BLaER1 treated with 17β-estradiol and CSF1 and Interleukin-3, amounts not matched to agents 10 nM and 100 nM (cell line): ENCODE results near the gene CGB3.
A peak's percentile ranks its signal among the peaks of the same experiment; 100 is the strongest.
"Not testable (repeated sequence)": the region's sequence is repeated elsewhere in the genome, so short reads cannot be mapped to it uniquely, and the experiment has no call there.

ENCODE experiments used
- H3K27ac ChIP-seq, 11 experiments: shearing (Covaris generic); formaldehyde crosslinking; 2 replicates each; pipeline ENCODE4 v1.8.1; 2022
- H3K27me3 ChIP-seq, 11 experiments: shearing (Covaris generic); formaldehyde crosslinking; 2 replicates each; pipeline ENCODE4 v1.8.1; 2022
- H3K36me3 ChIP-seq, 11 experiments: shearing (Covaris generic); formaldehyde crosslinking; 2 replicates each; pipeline ENCODE4 v1.8.1; 2022
- H3K4me1 ChIP-seq, 10 experiments: shearing (Covaris generic); formaldehyde crosslinking; 2 replicates each; pipeline ENCODE4 v1.8.1; 2022
- H3K4me2 ChIP-seq, 11 experiments: shearing (Covaris generic); formaldehyde crosslinking; 2 replicates each; pipeline ENCODE4 v1.8.1; 2022
- H3K4me3 ChIP-seq, 10 experiments: shearing (Covaris generic); formaldehyde crosslinking; 2 replicates each; pipeline ENCODE4 v1.8.1; 2022
- H3K9ac ChIP-seq, 11 experiments: shearing (Covaris generic); formaldehyde crosslinking; 2 replicates each; pipeline ENCODE4 v1.8.1; 2022
- H3K9me3 ChIP-seq, 11 experiments: shearing (Covaris generic); formaldehyde crosslinking; replicated peaks in 1 of 11; 2 replicates each; pipeline ENCODE4 v1.8.1; 2022
- H4K20me1 ChIP-seq, 11 experiments: shearing (Covaris generic); formaldehyde crosslinking; 2 replicates each; pipeline ENCODE4 v1.8.1; 2022
- Cebpa-rat ChIP-seq, 11 experiments: shearing (Covaris generic); IDR thresholded peaks; 2 replicates each; pipeline ENCODE4 v1.8.1; 2022

CGB3 gene

DNA sequence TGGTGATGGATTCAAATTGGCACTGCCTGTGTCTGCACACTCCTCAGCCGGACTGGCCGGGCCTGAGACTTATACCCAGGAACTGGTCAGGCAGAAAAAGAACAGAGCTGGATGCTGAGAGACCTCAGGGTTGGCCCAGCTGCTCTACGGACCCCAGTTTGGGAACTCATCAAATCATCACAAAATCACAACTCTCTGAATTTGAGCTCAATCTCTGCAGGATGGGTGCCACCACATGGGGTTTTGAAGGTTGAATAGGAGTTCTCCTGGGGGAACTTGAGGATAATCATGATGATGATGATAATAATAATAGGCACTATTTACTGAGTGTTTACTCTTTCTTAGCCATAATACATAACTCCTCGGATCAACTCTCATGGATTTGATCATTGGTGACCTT is 18.5 kb upstream of the CGB3 start:
- H3K4me3 ChIP-seq, H3K27me3 ChIP-seq, H3K9ac ChIP-seq, H3K9me3 ChIP-seq, H3K27ac ChIP-seq, H3K36me3 ChIP-seq, H4K20me1 ChIP-seq, H3K4me2 ChIP-seq: not testable (repeated sequence)
- peaks cover 0 to 13% (median 0%) of the 10 kb centered on the region in 10 experiments; a peak in 7 of 20 replicates for H3K4me1 ChIP-seq

DNA sequence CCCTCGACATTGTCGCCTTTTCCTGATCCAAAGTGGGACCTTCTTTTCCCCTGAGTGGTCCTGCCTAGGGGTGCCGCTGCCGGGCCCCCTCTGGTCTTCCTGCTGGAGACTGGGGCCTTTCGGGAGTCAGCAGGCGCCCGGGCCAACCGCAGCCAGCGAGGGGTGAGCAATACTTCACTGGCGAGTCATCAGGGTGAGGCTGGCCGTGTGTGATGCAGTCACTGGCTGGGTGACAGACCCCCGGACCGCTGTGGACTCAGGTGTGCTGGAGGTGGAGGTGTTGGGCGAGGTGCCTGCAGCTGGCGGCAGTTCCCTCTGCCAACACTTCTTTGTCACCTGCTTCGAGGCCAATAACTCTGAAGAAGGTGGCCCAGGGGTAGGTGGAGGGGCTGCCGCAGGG is 18.0 kb upstream of the CGB3 start:
- no peak overlapping the region for H3K4me3 ChIP-seq
- H3K4me1 ChIP-seq = peaks cover 0 to 13% (median 0%) of the 10 kb centered on the region in 10 experiments; a peak in 7 of 20 replicates
- TF ChIP-seq Cebpa-rat (IDR thresholded peaks at IDR 0.05) = no peak
- no peak overlapping the region for H3K9ac ChIP-seq
- no peak overlapping the region for H3K27ac ChIP-seq
- no peak overlapping the region for H3K4me2 ChIP-seq
- H3K36me3 ChIP-seq = no peaks in the 10 kb centered on the region
- no peaks in the 10 kb centered on the region for H3K27me3 ChIP-seq
- H4K20me1 ChIP-seq = no peaks in the 10 kb centered on the region
- H3K9me3 ChIP-seq = no peaks in the 10 kb centered on the region

DNA sequence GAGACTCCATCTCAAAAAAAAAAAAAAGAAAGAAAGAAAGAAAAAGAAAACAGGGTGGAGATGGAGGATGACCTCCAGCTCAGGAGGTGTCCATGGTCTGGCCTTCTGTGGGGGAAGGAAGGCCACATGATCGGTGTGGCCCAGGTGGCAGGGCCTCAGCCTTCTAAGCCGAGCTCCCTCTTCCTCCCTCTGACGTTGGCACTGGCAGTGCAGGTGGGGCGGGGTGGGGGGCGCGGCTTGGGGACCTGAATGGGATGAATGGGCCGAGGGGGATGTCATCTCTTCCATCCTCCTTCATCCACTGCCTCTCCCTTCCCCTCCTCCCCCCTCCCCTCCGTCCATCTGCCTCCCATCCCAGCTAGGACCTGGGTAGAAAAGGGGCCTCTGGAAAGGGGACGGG is 15.6 kb upstream of the CGB3 start:
- H3K9me3 ChIP-seq, H3K36me3 ChIP-seq, H4K20me1 ChIP-seq, H3K9ac ChIP-seq, H3K27me3 ChIP-seq, H3K4me3 ChIP-seq, H3K27ac ChIP-seq: not testable (repeated sequence)
- peaks cover 0 to 13% (median 0%) of the 10 kb centered on the region in 10 experiments; a peak in 7 of 20 replicates for H3K4me1 ChIP-seq
- peak overlapping the region in 5 of 11 experiments; percentile 3 to 26 (median 10); a peak in 3 of 22 replicates for H3K4me2 ChIP-seq

DNA sequence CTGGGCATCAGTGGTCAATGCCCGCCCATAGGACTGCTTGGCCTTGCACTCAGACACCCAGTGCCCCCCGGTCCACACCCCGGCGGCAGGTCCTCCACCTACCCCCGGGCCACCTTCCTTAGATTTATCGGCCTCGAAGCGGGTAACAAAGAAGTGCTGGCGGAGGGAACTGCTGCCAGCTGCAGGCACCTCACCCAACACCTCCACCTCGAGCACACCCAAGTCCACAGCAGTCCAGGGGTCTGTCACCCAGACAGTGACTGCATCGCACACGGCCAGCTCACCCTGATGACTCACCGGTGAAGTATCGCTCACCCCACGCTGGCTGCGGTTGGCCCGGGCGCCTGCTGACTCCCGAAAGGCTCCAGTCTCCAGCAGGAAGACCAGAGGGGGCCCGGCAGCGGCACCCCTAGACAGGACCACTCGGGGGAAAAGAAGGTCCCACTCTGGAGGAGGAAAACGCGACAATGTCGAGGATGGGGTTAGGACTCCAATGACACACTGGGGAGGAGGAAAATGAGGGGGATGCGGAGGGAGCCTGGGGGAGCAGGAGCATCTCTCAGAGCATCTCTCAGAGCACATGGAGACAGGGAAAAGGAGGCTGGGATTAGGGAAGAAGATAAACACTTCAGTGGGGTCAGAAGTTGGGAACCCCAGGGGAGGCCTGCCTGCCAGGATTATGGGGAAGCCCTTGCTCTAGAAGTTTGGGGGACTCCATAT is 14.6 kb upstream of the CGB3 start:
- H3K27ac ChIP-seq, H3K9ac ChIP-seq, H3K9me3 ChIP-seq, H3K36me3 ChIP-seq, H3K4me3 ChIP-seq, H4K20me1 ChIP-seq, H3K27me3 ChIP-seq: not testable (repeated sequence)
- Histone ChIP-seq H3K4me1 (peaks cover 0 to 13% (median 0%) of the 10 kb centered on the region in 10 experiments; a peak in 7 of 20 replicates), H3K4me2 (peak overlapping the region in 3 of 11 experiments; percentile 3 to 26 (median 18); a peak in 2 of 22 replicates)

DNA sequence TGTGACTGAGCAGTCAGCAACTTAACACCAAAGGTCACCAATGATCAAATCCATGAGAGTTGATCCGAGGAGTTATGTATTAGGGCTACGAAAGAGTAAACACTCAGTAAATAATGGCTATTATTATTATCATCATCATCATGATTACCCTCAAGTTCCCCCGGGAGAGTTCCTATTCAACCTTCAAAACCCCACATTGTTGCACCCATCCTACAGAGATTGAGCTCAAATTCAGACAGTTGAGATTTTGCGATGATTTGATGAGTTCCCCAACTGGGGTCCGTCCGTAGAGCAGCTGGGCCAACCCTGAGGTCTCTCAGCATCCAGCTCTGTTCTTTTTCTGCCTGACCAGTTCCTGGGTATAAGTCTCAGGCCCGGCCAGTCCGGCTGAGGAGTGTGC is 14.0 kb upstream of the CGB3 start:
- H4K20me1 ChIP-seq, H3K27ac ChIP-seq, H3K9ac ChIP-seq, H3K4me3 ChIP-seq, H3K27me3 ChIP-seq, H3K4me2 ChIP-seq, H3K9me3 ChIP-seq, H3K36me3 ChIP-seq: not testable (repeated sequence)
- peaks cover 0 to 13% (median 0%) of the 10 kb centered on the region in 10 experiments; a peak in 7 of 20 replicates for H3K4me1 ChIP-seq

DNA sequence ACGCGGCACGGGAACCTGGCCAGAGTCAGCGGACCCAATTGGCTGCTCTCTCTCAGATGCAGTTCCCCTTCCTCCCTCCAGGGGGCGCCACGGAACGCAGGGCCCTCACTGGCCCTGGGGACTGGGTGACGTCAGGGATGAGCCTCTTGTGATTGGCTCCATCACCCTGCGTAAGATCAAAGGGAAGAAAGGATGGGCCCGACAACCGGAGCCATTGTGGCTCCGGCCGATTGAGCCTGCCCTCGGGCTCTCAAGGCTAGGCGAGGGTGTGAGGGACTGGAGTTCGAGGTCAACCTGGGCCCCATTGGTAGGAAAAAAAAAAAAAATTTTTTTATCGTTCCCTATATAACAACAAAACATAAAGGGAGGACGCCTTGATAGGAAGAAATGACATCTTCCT is 12.7 kb upstream of the CGB3 start, which contains the start of gene CGB1:
CGB1 (minus strand) TSS at position 81 of the 400 bp plus-strand sequence. CDS start 184 bp downstream, outside the sequence.
- H3K4me3 ChIP-seq, H3K36me3 ChIP-seq, H3K9me3 ChIP-seq, H3K4me2 ChIP-seq, H4K20me1 ChIP-seq, H3K27ac ChIP-seq, H3K9ac ChIP-seq, H3K27me3 ChIP-seq: not testable (repeated sequence)
- H3K4me1 ChIP-seq = peaks cover 0 to 13% (median 0%) of the 10 kb centered on the region in 10 experiments; a peak in 7 of 20 replicates

DNA sequence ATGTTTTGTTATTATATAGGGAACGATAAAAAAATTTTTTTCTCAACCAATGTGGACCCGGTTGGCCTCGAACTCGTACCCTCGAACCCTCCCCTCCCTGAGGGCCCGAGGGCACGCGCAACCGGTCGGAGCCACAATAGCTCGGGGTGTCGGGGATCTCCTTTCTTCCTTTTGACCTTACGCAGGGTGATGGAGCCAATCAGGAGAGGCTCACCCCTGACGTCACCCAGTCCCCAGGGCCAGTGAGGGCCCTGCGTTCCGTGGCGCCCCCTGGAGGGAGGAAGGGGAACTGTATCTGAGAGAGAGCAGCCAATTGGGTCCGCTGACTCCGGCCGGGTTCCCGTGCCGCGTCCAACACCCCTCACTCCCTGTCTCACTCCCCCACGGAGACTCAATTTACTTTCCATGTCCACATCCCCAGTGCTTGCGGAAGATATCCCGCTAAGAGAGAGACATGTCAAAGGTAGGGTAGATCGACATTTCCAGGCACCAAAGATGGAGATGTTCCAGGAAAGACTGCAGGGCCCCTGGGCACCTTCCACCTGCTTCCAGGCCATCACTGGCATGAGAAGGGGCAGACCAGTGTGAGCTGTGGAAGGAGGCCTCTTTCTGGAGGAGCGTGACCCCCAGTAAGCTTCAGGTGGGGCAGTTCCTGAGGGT is 7.6 kb upstream of the CGB3 start, which contains the start of gene CGB2:
CGB2 (plus strand) TSS at position 249 of the 660 bp plus-strand sequence; CDS start at position 455, 206 bp downstream.
- H3K9me3 ChIP-seq, H3K4me1 ChIP-seq, H3K9ac ChIP-seq, H3K36me3 ChIP-seq, H3K27me3 ChIP-seq, H3K27ac ChIP-seq, H3K4me2 ChIP-seq, H4K20me1 ChIP-seq, H3K4me3 ChIP-seq: not testable (repeated sequence)

DNA sequence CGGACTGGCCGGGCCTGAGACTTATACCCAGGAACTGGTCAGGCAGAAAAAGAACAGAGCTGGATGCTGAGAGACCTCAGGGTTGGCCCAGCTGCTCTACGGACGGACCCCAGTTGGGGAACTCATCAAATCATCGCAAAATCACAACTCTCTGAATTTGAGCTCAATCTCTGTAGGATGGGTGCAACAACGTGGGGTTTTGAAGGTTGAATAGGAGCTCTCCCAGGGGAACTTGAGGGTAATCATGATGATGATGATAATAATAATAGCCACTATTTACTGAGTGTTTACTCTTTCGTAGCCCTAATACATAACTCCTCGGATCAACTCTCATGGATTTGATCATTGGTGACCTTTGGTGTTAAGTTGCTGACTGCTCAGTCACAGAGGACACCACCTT is 6.2 kb upstream of the CGB3 start:
- not testable (repeated sequence) for H3K9ac ChIP-seq, H3K27ac ChIP-seq, H3K27me3 ChIP-seq, H3K4me1 ChIP-seq, H4K20me1 ChIP-seq, H3K4me3 ChIP-seq, H3K9me3 ChIP-seq, H3K4me2 ChIP-seq, H3K36me3 ChIP-seq

DNA sequence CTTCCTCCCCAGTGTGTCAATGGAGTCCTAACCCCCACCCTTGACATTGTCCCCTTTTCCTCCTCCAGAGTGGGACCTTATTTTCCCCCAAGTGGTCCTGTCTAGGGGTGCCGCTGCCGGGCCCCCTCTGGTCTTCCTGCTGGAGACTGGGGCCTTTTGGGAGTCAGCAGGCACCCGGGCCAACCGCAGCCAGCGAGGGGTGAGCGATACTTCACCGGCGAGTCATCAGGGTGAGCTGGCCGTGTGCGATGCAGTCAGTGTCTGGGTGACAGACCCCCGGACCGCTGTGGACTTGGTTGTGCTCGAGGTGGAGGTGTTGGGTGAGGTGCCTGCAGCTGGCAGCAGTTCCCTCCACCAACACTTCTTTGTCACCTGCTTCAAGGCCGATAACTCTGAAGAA is 5.6 kb upstream of the CGB3 start:
- not testable (repeated sequence) for H3K9me3 ChIP-seq

DNA sequence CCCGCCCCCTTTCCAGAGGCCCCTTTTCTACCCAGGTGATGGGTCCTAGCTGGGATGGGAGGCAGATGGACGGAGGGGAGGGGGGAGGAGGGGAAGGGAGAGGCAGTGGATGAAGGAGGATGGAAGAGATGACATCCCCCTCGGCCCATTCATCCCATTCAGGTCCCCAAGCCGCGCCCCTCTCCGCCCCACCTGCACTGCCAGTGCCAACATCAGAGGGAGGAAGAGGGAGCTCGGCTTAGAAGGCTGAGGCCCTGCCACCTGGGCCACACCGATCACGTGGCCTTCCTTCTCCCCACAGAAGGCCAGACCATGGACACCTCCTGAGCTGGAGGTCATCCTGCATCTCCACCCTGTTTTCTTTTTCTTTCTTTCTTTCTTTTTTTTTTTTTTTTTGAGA is 4.6 kb upstream of the CGB3 start:
- H4K20me1 ChIP-seq, H3K4me1 ChIP-seq, H3K36me3 ChIP-seq, H3K27ac ChIP-seq, H3K27me3 ChIP-seq, H3K4me2 ChIP-seq, H3K9ac ChIP-seq, H3K9me3 ChIP-seq, H3K4me3 ChIP-seq: not testable (repeated sequence)

More for the DNA sequence above, 5.6 kb upstream of the CGB3 start:
- not testable (repeated sequence) for H4K20me1 ChIP-seq, H3K9ac ChIP-seq, H3K4me3 ChIP-seq, H3K27me3 ChIP-seq, H3K4me2 ChIP-seq, H3K36me3 ChIP-seq, H3K4me1 ChIP-seq, H3K27ac ChIP-seq

DNA sequence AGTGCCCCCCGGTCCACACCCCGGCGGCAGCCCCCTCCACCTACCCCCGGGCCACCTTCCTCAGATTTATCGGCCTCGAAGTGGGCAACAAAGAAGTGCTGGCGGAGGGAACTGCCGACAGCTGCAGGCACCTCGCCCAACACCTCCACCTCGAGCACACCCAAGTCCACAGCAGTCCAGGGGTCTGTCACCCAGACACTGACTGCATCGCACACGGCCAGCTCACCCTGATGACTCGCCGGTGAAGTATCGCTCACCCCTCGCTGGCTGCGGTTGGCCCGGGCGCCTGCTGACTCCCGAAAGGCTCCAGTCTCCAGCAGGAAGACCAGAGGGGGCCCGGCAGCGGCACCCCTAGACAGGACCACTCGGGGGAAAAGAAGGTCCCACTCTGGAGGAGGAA is 1.5 kb upstream of the CGB3 start:
- H3K4me2 ChIP-seq, H3K36me3 ChIP-seq, H3K27me3 ChIP-seq, H4K20me1 ChIP-seq, H3K9me3 ChIP-seq, H3K9ac ChIP-seq, H3K4me3 ChIP-seq, H3K27ac ChIP-seq: not testable (repeated sequence)
- H3K4me1 ChIP-seq = peaks cover 9 to 18% (median 14%) of the 10 kb centered on the region in 10 experiments

DNA sequence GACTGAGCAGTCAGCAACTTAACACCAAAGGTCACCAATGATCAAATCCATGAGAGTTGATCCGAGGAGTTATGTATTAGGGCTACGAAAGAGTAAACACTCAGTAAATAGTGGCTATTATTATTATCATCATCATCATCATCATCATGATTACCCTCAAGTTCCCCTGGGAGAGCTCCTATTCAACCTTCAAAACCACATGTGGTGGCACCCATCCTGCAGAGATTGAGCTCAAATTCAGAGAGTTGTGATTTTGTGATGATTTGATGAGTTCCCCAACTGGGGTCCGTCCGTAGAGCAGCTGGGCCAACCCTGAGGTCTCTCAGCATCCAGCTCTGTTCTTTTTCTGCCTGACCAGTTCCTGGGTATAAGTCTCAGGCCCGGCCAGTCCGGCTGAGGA is 955 bp upstream of the CGB3 start:
- H3K9me3 ChIP-seq, H3K36me3 ChIP-seq, H3K9ac ChIP-seq, H3K4me2 ChIP-seq, H3K27ac ChIP-seq, H4K20me1 ChIP-seq, H3K4me3 ChIP-seq, H3K27me3 ChIP-seq: not testable (repeated sequence)
- H3K4me1 ChIP-seq = peaks cover 14 to 23% (median 19%) of the 10 kb centered on the region in 10 experiments
